Endometrium (tissue), 2 donors: ENCODE results near the gene IL22.
"Not testable (repeated sequence)": the region's sequence is repeated elsewhere in the genome, so short reads cannot be mapped to it uniquely, and the experiment has no call there.

Source experiments
- FAIRE-seq: peaks from 2 replicates; lab custom pipeline; 2012; peaks lifted over from hg19 to GRCh38; lab: Jason Lieb, UNC
- donor health status: control.
- donor health status: control.

Gene IL22

GRCh38 chr12:68229956-68230355 is 23.4 kb downstream of the IL22 start:
- no peak for FAIRE-seq

GRCh38 chr12:68227356-68227755 is 26.0 kb downstream of the IL22 start:
- FAIRE-seq: no peak

DNA sequence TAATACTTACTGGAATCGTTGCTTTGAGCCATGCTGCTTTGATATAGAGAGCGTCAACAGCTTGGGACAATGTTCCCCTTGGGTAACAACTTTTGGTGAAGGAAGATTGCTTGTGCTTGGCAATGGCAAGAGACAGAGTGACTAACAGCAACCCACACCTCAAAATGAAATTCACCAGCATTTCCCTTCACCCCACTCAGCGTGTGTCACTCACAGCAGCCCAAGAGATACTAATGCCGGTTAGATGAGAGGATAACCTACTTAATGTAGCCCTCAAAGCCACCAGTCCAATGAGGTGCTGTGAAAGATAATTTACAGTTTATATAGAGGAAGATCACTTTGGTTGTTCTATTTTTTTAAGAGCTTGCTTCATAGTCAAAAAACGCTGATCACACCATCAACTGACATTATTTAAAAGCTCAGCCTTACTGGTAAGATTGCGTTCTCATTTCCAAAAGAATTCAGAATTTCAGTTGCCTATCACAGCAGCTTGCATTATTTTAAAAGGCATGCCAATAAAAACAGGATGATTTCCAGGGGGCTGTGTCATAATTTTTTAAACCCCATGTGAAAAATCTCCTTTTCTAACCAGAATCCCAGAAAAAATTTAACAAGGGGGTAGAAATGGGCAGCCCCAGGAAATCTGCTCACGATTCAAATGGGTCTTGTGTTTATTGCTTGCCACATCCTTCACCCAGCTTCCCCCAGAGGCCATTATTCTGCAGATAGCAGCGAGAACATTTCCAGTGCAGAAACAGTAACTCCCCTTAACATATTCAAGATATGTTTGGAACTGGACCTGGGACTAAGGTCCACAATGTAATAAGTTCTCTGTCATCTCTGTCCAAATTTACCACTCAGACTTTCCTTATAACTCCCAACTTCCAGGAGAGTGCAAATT is 27.6 kb downstream of the IL22 start, which contains the start of gene IL26:
IL26 (minus strand) TSS at position 235 of the 901 bp plus-strand sequence; CDS start at position 181, 54 bp downstream.
- no peak for FAIRE-seq

- no peak for FAIRE-seq
Measured at GRCh38 chr12:68224613-68225285, 28.7 kb downstream of the IL22 start.

- peak; percentile 90 for FAIRE-seq
Measured at GRCh38 chr12:68223067-68223747, 30.2 kb downstream of the IL22 start.

- FAIRE-seq: no peak
Measured at GRCh38 chr12:68222326-68222725, 31.1 kb downstream of the IL22 start.

DNA sequence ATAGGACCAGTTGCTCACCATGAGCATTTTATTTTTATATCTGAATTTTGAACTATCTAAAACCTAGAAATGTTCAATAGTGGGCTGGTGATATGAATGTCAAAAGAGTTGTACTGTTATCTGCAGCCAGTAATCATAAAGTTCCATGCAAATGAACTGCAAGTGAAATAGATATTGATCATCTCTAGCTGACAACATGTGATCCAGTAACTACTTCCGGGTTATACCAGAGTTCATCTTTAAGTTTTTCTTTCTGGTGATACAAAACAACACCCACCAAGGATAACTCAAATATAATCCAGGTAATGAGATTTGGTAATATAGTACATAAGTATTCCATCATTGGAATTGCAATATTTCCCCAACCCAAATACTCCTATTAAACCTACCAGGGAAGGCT is 31.9 kb downstream of the IL22 start:
- FAIRE-seq: no peak

GRCh38 chr12:68210875-68211274 is 42.5 kb downstream of the IL22 start:
- FAIRE-seq: no peak

- not testable (repeated sequence) for FAIRE-seq
Measured at GRCh38 chr12:68209048-68209728, 44.2 kb downstream of the IL22 start.

DNA sequence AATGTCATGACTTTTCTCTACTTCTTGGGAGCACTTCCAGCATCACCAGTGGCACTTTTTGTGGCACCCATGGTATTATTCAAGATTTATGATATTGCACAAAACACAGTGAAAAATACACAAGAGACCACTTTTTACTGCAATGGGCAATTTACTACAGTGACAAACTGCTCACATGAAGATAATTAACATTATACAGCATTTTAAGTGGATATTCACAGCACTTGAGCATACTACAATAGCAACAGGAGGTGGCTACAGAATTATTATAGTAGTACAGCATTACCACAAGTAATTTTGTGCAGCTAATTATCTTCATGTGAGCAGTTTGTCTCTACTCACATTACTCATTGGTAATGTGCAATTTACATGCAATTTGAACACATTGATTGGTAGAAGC is 46.1 kb downstream of the IL22 start:
- no peak for FAIRE-seq

DNA sequence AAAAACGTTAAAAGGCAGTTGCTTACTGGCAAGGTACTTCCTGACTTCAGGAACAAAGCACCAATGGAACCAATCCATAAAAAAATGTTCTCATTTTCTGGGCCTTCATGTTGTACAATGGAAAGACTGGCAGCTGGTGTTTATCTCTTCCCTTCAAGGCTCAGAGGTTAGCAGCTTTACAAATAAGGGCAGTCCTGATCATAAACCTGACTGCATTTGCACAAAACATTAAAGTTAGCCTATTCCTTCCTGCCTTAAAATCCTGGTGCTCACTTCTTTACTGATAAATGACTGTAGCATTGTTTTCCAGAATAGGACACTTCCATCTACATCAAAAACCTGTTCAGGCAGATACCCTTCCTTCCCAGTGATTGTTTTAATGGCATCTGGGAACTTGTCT is 47.0 kb downstream of the IL22 start:
- FAIRE-seq: no peak

DNA sequence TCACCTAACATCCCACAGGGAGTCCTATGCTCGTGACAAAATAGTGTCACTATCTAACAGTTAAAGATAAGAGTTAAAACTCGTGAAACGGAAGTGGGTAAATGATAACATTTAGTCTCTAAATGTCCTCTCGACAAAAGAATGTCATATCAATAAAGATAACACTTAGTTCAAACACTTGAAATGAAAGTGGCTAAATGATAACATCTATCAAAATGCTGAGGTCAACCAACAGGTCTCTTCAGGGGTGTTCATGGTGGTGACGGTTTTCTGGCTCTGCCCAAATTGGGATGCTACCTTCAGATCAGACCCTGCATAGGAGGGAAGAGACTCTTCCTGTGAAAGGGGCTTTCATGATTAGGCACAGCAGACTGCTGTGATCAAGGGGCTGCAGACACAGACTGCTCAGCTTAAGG is 49.9 kb downstream of the IL22 start:
- FAIRE-seq: no peak

GRCh38 chr12:68200854-68201253 is 52.5 kb downstream of the IL22 start:
- no peak for FAIRE-seq

DNA sequence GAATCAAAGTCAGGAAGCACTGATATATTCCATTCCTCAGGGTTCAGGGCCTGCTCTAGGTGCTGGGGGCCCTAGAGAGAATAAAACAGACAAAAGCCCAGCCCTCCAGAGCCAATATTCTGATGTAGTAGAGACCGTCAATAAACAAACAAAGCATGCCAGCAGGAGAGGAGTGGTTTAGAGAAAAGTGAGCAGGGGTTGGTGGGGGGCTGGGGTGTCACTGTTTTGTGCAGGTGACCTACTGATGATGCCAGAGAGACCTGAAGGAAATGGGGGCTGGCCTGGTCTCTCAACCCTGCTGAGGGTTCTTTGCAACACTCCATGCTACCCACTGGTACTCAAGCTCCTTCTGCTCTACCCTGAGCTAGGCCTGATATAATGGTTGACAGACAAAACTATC is 54.3 kb downstream of the IL22 start:
- no peak for FAIRE-seq

DNA sequence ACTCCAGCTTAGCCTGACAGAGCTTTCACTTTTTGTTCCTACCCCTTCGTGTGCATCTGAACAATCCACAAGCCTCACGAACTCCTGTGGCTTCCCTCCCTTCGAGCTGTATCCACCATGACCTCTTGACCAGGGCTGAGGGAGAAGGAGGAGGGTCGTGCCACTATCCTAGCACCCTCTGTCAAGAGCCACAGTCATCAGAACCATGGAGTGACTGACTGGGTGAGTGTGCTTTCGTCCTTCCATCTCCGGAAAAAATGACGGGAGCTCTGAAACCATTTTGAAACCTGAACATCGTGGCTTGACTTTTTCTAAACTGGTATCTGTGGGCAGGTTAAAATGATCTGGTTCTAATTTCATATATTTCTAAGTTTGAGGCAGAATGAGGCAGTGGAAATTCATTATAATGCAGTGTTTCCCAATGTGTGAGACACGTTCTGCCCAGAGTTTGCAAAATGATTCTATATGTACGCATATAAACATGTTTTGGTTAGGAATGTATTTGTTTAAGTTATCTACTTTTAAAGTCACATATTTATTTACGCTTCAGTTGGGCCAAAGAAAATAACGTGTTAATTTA is 54.8 kb downstream of the IL22 start:
- no peak for FAIRE-seq
